ENCODE measurements around the gene BIN1.
"Not testable (repeated sequence)": the region's sequence is repeated elsewhere in the genome, so short reads cannot be mapped to it uniquely, and the experiment has no call there.

BIN1 gene

DNA sequence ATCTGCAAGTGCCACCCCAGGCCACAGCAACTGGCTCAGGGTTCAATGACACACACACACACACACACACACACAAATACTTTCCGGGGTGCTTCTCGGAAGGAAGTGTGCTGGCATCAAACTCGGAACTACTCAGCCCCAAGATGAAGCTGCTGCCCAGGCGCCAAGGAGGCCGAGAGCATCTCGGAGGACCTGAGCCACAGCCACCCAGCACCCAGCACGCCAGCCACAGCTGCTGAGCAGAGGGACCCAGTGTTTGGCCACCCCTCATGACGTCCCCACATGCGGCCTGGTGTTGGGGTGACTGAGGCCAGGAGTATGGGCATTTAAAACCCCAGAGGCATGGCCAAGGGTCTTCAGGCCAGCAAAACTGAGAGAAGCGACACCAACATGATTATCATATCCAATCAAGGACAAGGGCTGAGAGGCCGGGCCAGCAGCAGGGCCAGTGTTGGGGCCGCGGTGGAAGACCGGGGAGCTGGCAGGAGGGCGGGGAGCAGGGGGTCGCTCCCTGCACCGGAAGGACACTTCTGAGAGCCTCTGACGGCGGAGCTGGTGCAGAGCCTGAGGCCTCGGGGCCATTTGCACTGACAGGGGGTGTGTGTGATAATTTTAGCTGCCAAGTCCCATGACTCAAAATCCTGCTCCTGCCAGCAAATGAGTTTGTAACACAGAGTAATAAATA, 61.8 kb downstream of the BIN1 start:
- DNase-seq, result no peak

DNA sequence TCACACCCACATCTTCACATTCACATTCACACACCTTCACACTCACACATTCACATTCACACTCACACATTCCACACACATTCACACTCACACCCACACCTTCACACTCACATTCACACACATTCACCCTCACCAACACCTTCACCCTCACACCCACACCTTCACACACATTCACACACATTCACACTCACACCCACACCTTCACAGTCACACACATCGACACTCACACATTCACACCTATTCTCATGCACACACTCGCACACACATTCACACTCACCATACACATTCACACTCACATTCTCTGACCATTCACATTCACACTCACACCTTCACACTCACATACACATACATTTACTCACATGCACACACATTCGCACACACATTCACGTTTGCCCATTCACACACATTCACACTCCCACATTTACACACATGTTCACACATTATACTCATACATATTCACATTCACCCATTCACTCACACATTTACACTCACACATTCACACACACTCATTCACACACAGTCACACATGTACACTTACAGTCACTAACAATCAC, 62.7 kb downstream of the BIN1 start:
- no peak for DNase-seq

DNA sequence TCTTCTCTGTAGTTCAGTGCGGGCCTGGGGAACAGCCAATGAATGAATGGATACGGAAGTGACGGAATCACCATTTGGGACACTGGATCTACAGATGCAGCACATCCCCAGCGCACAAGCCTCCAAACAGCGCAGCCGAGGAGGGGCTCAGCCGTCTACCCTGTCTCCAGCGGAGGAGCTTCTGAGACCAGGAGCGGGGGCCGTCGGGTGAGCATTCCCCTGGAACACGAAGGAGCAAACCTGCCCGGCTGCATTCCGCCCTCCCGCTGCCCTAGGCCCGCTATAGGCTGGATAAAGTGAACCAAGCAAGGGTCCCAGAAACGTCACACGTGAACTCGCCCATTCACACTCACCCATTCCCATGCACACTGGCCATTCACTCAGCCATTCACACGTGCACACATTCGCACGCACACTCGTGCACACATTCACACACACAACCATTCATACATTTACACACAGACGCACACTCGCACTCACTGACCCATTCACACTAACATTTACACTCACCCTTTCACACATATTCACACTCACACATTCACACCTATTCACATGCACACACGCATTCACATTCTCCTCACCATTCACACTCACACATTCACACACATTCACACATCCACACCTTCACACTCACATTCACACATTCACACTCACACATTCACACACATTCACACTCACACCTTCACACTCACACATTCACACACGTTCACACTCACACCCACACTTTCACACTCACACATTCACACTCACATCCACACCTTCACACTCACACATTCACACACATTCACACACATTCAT, 63.4 kb downstream of the BIN1 start:
- DNase-seq, result no peak

DNA sequence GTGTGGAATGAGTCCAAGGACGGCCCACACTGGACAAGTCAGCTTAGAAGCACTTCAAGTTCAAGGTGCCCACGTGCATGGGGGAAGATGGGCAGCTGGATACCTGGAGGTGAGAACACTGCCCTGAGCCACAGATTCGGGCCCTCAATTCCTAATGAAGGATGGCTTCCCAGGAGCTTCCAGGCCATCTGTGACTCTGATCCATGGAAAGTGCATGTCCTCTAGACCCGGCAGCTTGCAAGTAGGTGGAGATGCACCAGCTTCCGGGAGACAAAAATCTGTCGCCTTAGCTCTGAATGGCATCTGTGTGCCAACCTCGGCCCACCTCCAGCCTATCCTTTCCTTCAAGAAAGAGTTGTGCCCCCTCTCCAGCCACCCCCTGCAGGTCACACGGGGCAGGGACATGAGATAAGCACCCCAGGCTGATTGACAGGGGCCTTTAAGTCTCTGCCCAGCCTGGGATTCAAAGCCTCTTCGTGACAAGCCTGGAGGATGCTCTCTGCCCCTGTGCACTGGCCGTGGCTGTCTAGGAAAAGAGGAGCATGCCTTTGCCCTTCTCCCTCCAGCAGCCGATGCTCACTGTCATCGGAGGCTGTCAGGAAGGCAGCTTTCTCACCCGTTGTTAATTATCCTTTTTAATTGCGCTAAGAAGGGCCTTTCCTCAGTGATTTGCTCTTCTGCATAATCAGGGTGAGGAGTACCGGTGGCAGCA, 65.5 kb downstream of the BIN1 start:
- DNase-seq, result no peak

DNA sequence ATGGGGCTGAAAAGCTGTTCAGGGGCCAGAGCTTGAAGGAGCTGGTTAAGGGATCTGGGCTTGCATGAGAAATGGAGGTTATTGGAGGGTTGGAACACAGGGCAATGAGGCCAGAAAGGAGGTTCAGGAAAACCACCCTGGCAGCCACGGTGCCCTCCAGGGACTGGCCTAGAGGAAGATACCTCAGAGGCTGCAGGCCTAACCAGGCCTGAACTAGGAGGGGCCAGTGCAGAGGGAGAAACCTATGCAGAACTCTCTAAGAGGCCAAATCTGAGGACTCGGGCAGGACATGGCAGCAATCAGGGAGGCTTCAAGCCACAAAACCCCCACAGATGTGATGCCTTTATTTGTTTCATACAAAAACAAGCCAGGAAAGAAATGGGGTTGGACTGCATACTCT, 66.8 kb downstream of the BIN1 start:
- no peak for DNase-seq

DNA sequence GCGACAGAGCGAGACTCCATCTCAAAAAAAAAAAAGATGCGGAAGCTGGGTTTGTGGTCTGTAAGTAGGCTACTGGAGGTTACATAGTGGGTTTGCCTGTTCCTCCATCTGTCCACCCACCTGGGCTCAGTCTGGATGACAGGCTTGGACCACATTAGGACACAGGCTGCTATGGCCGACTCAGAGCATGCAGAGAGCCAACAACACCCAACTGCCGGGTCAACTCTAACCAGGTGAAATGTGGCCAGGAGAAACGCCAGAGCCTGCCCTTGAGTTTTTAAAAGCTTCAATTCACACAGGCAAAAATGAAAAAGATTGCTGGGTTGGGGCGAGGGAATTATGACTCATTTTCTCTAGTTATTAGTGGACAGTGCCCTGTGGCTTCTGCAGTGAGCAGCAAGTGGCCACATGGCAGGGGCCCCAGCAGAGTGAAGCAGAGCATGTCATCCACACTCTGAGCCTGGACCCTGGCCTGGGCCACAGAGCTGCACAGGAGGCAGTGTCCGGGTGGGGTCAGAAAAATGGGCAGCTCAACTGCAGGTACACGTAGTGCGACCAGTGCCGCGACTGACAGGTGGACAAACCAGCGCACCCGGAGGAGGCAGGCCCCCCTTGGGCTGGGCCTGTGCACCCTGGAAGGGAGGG, 67.4 kb downstream of the BIN1 start:
- no peak for DNase-seq

DNA sequence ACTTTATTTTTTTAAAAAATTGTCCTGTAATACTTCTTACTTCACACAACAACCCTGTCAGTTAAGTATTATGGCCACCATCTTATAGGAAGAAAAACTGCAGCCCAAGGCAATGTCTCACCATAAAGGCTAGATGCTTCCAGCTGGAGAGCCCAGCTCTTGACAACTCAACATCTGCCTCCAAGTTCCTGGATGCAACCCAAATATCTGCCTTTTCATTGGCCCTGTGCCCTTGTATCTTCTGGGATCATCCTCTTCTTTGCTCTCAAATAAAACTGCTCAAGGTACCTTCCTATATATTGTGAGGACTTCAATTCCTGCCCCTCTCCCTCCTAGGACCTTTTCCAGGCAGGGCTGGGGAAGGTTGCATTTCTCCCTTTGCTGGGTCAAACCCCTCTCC, 69.5 kb downstream of the BIN1 start:
- DNase-seq, result no peak

DNA sequence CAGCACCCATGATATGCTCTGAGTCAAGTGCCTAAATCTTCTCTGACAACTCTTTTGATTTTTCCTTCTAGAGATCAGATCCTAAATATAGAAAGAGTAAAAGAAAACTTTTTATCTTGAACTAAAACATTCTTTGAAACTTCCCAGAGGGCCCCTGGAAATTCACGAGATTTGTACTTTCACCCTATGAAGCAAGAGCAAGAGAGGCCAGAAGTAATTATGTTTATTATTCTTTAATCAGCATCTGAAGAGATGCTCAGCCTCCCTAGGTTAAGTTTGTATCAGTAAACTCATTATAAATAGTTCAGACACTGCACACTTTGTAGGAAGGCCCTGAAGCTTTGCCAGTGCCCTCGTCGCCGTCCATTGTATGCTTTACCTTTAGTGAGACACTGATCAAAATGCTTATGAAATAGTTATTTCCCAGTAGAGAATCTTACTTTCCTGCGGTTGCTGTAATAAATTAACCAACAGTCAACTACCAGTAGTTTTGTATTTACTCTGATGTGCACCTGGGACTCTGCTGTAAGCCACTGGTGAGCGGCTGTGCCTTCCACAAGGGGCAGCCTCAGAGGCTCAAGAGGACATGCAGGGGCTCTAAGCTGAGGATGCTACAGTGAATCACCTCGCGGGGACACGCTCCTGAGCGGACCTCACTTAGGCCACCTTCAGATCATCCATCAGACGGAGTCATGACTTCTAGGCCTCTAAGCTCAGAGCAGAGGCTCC, 71.9 kb downstream of the BIN1 start:
- no peak for DNase-seq

DNA sequence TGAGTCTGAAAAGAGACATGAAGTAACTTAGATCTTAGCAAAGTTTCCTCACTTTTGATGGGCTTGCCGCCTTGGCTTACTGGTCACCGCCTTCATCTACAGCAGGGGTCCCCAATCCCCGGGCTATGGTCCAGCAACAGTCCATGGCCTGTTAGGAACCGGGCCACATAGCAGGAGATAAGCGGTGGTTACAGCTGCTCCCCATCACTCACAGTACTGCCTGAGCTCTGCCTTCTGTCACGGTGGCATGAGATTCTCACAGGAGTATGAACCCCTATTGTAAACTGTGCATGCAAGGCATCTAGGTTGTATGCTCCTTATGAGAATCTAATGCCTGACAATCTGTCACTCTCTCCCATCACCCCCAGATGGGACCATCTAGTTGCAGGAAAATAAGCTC, 72.9 kb downstream of the BIN1 start:
- no peak for DNase-seq

DNA sequence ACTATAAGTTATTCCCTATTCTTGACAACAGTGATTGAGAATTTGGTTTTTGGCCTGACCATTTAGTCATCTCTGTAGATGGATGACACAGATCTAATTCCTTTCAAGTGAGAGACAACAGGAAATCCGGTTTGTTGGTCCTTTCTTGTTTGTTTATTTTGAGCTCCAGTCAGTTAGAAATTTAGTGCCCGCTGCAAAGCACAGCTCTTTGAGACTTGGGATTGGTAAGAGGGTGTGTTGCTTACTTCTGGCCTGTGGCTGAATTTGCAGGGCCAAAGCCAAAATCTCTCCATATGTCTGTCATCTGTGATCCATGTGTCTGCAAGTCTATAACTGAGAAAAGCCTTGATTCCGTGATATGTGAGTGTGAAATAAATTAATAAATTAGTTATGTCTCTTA, 74.3 kb downstream of the BIN1 start:
- no peak for DNase-seq

DNA sequence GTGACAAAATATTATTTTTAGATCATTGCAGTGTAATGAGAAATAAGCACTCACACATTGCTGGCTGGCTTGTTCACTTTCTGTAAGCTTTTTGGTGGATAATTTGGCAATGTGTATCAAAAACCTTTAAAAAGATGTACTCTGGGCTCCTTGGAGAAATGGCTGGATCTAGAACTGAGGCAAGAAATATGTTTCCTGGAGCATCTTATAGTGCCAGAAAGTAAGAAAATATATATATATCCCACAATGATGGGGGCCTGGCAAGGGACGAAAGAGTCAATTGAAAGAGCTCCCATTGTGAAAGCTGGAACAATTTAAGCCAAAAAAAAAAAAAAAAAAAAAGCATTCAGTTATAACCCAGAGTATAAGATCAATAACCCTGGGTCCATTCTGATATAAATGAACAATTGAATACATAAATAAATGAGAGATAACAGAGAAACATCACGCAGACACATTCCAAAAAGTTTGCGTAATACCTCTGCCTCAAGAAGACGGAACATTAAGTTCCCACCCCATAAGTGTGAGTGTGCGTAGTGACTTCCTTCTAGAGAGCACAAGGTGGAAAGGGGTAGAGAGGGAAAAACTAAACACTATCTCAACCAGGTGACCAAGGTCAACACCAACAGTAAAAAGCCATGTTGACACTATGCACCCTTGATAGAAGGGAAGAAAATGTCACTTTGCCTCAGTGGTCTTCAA, 77.5 kb downstream of the BIN1 start:
- DNase-seq, result no peak

DNA sequence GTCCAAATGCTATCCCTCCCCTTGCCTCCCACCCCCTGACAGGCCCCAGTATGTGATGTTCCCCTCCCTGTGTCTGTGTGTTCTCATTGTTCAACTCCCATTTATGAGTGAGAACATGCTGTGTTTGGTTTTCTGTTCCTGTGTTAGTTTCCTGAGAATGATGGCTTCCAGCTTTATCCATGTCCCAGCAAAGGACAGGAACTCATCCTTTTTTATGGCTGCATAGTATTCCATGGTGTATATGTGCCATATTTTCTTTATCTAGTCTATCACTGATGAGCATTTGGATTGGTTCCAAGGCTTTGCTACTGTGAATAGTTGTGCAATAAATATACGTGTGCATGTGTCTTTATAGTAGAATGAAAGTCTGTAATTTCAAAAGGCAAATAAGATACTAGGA, 78.2 kb downstream of the BIN1 start:
- not testable (repeated sequence) for DNase-seq

DNA sequence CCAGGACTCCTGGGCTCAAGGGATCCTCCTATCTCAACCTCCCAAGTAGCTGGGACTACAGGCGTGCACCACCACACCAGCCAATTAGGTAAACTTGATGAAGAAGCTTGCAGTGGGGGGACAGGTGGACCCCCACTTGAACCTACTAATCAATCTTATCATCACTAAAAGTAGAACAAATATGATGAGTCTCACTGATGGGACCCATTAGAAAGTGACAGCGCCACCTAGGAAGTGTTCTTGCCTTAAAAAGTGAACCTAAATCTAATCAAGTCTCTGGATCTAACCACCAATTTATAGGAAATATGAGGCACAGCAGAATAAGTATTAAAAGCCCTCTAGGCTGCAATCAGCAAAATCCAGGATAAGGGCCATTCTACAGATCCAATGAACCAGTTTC, 79.2 kb downstream of the BIN1 start:
- DNase-seq, result no peak

DNA sequence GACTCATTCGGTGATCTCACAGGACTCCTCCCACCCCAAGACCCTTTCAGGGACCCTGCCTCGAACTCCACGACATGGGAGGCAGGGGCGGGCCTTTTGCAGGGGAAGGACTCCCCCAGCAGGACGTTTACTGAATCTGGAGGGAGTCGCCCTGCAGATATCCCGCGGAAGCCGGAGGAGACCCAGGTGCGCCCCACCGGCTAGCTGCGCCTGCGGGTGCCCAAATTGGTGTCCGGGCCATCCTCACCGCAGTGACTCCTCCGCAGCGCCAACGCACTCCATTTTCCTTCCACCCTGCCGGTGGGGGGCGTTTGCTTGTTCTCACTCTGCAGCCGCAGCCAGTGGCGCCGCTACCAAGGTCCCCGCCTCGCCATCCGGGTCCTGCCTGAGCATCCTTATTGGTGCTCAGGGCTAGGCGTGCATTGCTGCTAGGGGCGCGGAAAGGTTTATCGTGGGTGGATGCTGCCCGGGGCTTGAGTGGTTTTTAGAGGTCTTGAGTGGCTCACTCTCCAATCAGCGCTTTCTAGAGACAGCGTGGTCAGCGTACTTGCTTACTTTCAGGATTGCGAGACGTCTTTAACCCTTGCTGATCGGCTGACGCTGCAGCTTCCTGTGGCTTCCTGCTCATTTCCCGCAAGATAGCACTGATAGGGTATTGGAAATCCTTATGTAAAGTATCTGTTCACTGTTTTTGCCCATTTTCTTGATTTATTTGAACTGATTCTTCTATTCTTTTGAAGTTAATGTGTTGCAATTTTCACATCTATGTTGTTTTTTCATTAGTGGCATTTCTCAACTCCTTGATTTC, 81.4 kb downstream of the BIN1 start:
- DNase-seq, result peak; percentile 66

DNA sequence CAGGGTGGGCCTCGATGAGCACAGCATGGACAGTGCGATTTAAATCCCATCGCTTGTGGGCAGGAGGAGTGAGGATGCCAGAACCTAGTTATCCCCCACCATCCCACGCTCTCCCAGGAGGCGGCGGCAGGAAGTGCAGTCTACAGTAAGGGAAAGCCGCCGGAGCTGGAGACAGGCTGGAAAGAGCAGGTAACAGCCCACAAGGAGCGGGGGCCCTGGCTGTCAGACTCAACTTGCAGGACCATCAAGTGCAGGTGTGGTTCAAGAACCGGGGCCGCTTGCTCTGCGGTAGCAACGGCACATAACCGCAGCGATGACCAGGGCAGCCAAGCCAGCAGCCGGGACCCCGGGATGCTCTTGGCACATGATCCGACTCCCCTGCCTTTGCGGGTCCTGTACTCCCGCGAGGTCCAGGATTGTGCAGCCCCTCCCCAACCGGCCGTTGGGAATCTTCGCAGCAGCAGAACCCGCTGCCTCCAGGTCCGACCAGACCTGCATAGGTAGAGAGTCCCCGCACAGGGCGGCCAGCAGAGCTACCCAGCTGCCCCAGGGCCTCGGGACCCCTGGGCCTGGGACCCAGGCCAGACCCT, 82.1 kb downstream of the BIN1 start:
- DNase-seq, result no peak

DNA sequence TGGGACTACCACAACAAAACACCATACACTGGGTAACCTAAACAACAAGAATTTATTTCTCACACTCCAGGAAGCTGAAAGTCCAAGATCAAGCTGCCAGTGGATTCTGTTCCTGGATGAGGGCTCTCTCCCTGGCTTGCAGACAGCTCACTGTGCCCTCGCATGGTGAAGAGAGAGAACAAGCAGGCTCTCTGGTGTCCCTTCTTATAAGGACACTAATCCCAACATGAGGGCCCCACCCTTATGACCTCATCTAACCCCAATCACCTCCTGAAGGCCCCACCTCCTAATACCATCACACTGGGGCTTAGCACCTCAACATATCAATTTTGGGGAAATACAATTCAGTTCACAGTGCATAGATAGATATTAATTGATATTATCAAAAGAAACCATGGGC, 83.5 kb downstream of the BIN1 start:
- no peak for DNase-seq

DNA sequence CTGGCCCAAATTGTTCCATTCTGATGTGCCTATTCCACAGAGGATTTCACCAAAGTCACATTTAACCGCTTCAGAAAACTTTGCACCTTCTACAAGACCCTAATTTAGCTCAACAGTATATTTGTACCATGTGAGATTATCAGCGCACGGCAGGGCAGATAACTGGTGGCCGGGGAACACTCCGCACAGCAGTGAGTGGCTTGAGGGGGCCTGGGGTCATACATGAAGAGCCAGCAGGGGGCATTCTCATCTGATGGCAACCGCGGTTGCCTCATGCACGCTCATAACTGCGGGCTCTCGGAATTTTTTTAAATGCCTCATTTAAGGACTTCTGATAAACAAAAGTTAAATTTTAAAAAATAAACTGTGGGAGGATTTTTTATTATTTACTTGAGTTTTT, 84.1 kb downstream of the BIN1 start:
- DNase-seq, result no peak

DNA sequence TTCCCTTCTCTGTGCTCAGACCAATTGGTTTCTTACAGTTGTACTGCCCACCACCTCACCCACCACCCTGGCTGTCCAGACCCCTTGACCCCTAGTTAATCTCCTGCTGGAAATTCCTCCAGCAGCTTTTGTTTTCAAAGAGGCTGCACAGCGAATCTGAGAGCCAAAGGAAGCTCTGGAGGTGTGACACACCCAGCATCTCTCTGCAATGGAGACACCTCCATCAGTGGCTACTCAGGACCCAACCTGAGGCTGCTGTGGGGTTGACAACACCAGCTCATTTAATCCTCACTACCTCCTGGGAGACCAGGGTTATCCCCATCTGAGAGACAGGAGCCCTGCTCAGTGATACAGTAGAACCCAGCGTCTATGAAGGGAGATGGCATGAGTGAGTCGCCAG, 86.4 kb downstream of the BIN1 start:
- DNase-seq, result no peak

DNA sequence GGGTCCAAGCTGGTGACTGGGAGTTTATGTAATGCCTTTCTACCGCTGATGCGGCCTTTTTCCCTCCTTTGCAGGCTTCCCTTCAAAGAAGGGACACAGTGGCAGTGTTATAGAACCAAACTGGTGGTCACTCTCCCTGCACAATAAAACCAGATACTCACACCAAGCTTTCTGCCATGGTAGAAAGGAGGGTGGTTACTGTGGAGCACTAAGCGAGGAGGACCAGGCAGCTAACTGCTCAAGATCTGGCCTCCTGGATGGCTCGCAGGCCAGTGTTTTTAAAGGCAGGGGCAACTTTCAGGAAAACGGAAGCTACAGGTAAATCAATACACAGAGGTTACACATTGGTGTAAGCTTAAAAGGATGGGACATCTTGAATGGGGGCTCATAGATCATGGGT, 89.4 kb downstream of the BIN1 start:
- DNase-seq, result no peak

DNA sequence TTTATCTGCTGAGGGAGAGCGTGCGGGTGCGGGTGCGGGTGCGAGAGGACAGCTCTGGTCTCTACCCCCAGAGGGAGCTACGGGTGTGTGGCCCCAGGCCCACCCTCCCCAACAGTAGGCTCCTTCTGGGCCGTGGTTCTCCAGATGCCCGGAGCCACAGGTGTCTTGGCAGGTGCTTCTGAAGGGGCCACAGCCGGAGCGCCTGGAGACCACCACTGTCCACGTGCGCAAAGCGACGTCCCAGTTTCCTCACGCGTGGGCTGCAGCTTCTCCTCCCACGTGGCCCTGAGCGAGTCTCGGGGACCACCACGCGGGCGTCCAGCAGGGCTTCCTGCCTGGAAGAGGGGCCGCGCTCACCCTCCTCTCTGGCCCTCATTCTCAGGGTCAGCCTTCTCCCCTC, 90.6 kb downstream of the BIN1 start:
- DNase-seq, result no peak

Measured in stimulated activated naive CD4-positive, alpha-beta T cell treated with Interleukin-2 at 50 U/mL for 16 hours (primary cell).